GM18861 (cell line): ENCODE data around the gene MANSC1.
"Not testable (repeated sequence)": the region's sequence is repeated elsewhere in the genome, so short reads cannot be mapped to it uniquely, and the experiment has no call there.

ENCODE experiments used
- ATAC-seq: cut with Tn5 transposase; IDR thresholded peaks from one replicate; pipeline ENCODE4 v1.9.1; 2021; ENCODE audit not compliant: unreplicated experiment

Gene MANSC1

GRCh38 chr12:12327802-12328201 is 22.2 kb downstream of the MANSC1 start:
- no peak for ATAC-seq

- no peak for ATAC-seq
These were observed 23.8 kb downstream of the MANSC1 start for GRCh38 chr12:12326262-12326661.

GRCh38 chr12:12323591-12323990 is 26.5 kb downstream of the MANSC1 start:
- ATAC-seq: no peak

- ATAC-seq: no peak
These were observed 26.9 kb downstream of the MANSC1 start for GRCh38 chr12:12323118-12323517.

- ATAC-seq: no peak
These were observed 30.4 kb downstream of the MANSC1 start for GRCh38 chr12:12319451-12320183.

- ATAC-seq: no peak
These were observed 34.2 kb downstream of the MANSC1 start for GRCh38 chr12:12315838-12316237.

GRCh38 chr12:12310695-12311094 is 39.3 kb downstream of the MANSC1 start:
- ATAC-seq: not testable (repeated sequence)

- ATAC-seq: no peak
These were observed 44.3 kb downstream of the MANSC1 start for GRCh38 chr12:12305568-12306300.

- ATAC-seq: no peak
These were observed 47.1 kb downstream of the MANSC1 start for GRCh38 chr12:12302976-12303375.

GRCh38 chr12:12301122-12301521 is 48.9 kb downstream of the MANSC1 start:
- ATAC-seq: no peak

GRCh38 chr12:12297201-12297830 is 52.7 kb downstream of the MANSC1 start:
- no peak for ATAC-seq

GRCh38 chr12:12294215-12295005 is 55.6 kb downstream of the MANSC1 start:
- ATAC-seq: no peak

- no peak for ATAC-seq
These were observed 59.8 kb downstream of the MANSC1 start for GRCh38 chr12:12290206-12290605.

GRCh38 chr12:12286441-12286840 is 63.6 kb downstream of the MANSC1 start:
- ATAC-seq: no peak

GRCh38 chr12:12282761-12283425 is 67.1 kb downstream of the MANSC1 start:
- ATAC-seq: no peak

GRCh38 chr12:12282202-12282601 is 67.8 kb downstream of the MANSC1 start:
- no peak for ATAC-seq

- no peak for ATAC-seq
These were observed 68.9 kb downstream of the MANSC1 start for GRCh38 chr12:12281134-12281533.

GRCh38 chr12:12278899-12279298 is 71.1 kb downstream of the MANSC1 start:
- ATAC-seq: no peak
